ENCODE data around the gene KSR2. TPM values are rescaled to one million over a fixed set of nuclear protein-coding genes. Genes with fewer than 3 reads are reported as not detected.

KSR2 gene
- total and polyA plus RNA-seq, 2 of the 4 experiments (the other 2 are of a cell fraction): not detected

DNA sequence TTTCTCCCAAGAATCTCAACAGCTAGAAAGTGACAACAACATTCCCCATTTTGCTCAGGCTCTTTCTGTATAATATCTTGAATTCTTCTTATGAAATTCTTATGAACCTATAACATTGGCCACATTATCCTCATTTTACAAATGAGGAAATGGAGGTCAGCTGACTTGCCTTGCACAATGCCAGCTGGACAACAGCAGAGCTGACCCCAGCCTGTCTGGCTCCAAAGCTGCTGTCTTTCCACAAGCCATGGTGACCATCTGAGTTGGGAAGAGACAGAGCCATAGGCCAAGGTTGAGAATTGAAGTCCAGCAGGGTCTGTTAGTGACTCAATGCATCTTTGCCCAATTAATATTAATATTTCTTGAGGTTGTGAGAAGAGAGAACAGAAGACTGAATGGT is 87.3 kb downstream of the KSR2 start:
- Histone ChIP-seq H4K5ac (ENCODE audit: low read depth, low read length) (no peak overlapping the region), H3K4me2 (ENCODE audit: low read depth, low read length) (no peak overlapping the region), H2BK5ac (ENCODE audit: low read depth, low read length, poor library complexity, severe bottlenecking) (no peak overlapping the region), H3K23ac (ENCODE audit: low read depth, low read length) (no peak overlapping the region), H4K91ac (ENCODE audit: insufficient read depth, low read depth, low read length) (no peak overlapping the region), H2BK120ac (ENCODE audit: low read depth, low read length) (no peak overlapping the region), H4K8ac (ENCODE audit: low read depth in 2 of 2, low read length in 2 of 2) (no peak overlapping the region), H3K36me3 (ENCODE audit: control insufficient read depth, insufficient read depth, low read length) (no peaks in the 10 kb centered on the region), H3K18ac (ENCODE audit: low read depth, low read length) (no peak overlapping the region), H3K4me1 (ENCODE audit: control insufficient read depth, insufficient read depth, low read length) (no peaks in the 10 kb centered on the region), H3K9ac (ENCODE audit: low read depth, low read length) (no peak overlapping the region), H3K79me1 (ENCODE audit: low read depth in 1 of 2, low read length in 2 of 2) (no peaks in the 10 kb centered on the region), H3K14ac (replicated peaks; ENCODE audit: low read depth, low read length) (no peak overlapping the region), H3K4ac (ENCODE audit: low read depth, low read length) (no peak overlapping the region), H2AFZ (replicated peaks; ENCODE audit: low read length, poor library complexity) (no peak overlapping the region), H3K4me3 (ENCODE audit: insufficient read depth, low read depth, low read length) (no peak overlapping the region), H3K27ac (ENCODE audit: insufficient read depth, low read length) (no peak overlapping the region), H4K20me1 (ENCODE audit: insufficient read depth, low read length) (no peaks in the 10 kb centered on the region), H2BK15ac (ENCODE audit: low read depth, low read length) (no peak overlapping the region), H3K9me1 (ENCODE audit: insufficient read depth, low read length) (no peaks in the 10 kb centered on the region), H2AK5ac (ENCODE audit: low read depth, low read length) (no peak overlapping the region), H3K27me3 (ENCODE audit: control insufficient read depth, insufficient read depth, low read length) (no peaks in the 10 kb centered on the region; the same call in 1 of the 2 replicates), H2BK20ac (ENCODE audit: low read depth, low read length) (no peak overlapping the region), H3K9me3 (ENCODE audit: control insufficient read depth, insufficient read depth, low read length) (no peaks in the 10 kb centered on the region), H3K56ac (ENCODE audit: extremely low read depth, insufficient read depth, low read length) (no peak overlapping the region), H2AK9ac (replicated peaks; ENCODE audit: low read depth, low read length, poor library complexity) (no peak overlapping the region)
- dilution Hi-C loops (cut with HindIII; ENCODE audit: low sequenced_read_pairs, unreplicated experiment): no loop called here
- POLR2A ChIA-PET (ENCODE audit: unreplicated experiment): no interaction called here
- intact Hi-C loops (cut with micrococcal nuclease): no loop called here
- no peak for TF ChIP-seq RAD21 (IDR thresholded peaks at IDR 0.05; ENCODE audit: low read length)
- no peak for TF ChIP-seq RFX5 (IDR thresholded peaks at IDR 0.05; ENCODE audit: low read depth, low read length)
- TF ChIP-seq BHLHE40 (IDR thresholded peaks at IDR 0.05; ENCODE audit: low read depth, low read length): no peak
- no peak for TF ChIP-seq SMC3 (IDR thresholded peaks at IDR 0.05; ENCODE audit: low read depth, low read length)
- TF ChIP-seq CHD1 (IDR thresholded peaks at IDR 0.05; ENCODE audit: low read depth, low read length): no peak
- TF ChIP-seq RCOR1 (IDR thresholded peaks at IDR 0.05; ENCODE audit: insufficient replicate concordance, low read length): no peak
- TF ChIP-seq POLR2A (IDR thresholded peaks at IDR 0.05; ENCODE audit: low read depth, low read length): no peak
- TF ChIP-seq MAZ (IDR thresholded peaks at IDR 0.05; ENCODE audit: borderline replicate concordance, low read depth, low read length): no peak
- ATAC-seq (ENCODE audit: low read depth) (no peak), DNase-seq (no peak)
- in situ Hi-C loops (cut with MboI; ENCODE audit: low sequenced_read_pairs): no loop called here
- BruUV-seq (replicated peaks): no TSS peak
- CTCF ChIA-PET: no interaction called here

All from IMR-90 (cell line).